GM12873 (cell line): ENCODE measurements around the gene CSNK1G1.

ENCODE experiments used
- CTCF ChIP-seq: IDR thresholded peaks from 2 replicates; pipeline ENCODE4 v1.5.1; 2012; ENCODE audit warnings: low read depth, mild to moderate bottlenecking, moderate library complexity, low read length, control low read depth; ENCODE audit not compliant: insufficient read depth; ENCODE audit errors: missing control alignments

Gene CSNK1G1

GRCh38 chr15:64251121-64251520 lies 104.9 kb downstream of the CSNK1G1 start:
- TF ChIP-seq CTCF = no peak

GRCh38 chr15:64249883-64250575 lies 105.9 kb downstream of the CSNK1G1 start:
- no peak for TF ChIP-seq CTCF

GRCh38 chr15:64249406-64249805 lies 106.6 kb downstream of the CSNK1G1 start:
- TF ChIP-seq CTCF = no peak

- no peak for TF ChIP-seq CTCF
Observed at GRCh38 chr15:64247906-64248541, 107.9 kb downstream of the CSNK1G1 start.

GRCh38 chr15:64247535-64247905 lies 108.5 kb downstream of the CSNK1G1 start:
- no peak for TF ChIP-seq CTCF

GRCh38 chr15:64246364-64247189 lies 109.4 kb downstream of the CSNK1G1 start:
- no peak for TF ChIP-seq CTCF

GRCh38 chr15:64245405-64245804 lies 110.6 kb downstream of the CSNK1G1 start:
- no peak for TF ChIP-seq CTCF
